Subcutaneous abdominal adipose tissue (tissue), 5 donors: Measurements from ENCODE around the gene PCDH9.

ENCODE experiments used
- H3K27ac ChIP-seq: one replicate; pipeline ENCODE4 v1.7.0; 2013; ENCODE audit warnings: low read depth, mild to moderate bottlenecking, inconsistent platforms, low read length, moderate library complexity
- H3K27me3 ChIP-seq, 5 donors: one replicate each; pipeline ENCODE4 v1.7.0; 2013; ENCODE audit warnings: low read length in 5 of 5, inconsistent platforms in 1 of 5; ENCODE audit not compliant: control insufficient read depth in 5 of 5, insufficient read depth in 4 of 5
- H3K36me3 ChIP-seq, 5 donors: one replicate each; pipeline ENCODE4 v1.7.0; 2013; ENCODE audit warnings: low read length in 5 of 5; ENCODE audit not compliant: control insufficient read depth in 5 of 5, insufficient read depth in 5 of 5
- H3K4me1 ChIP-seq, 5 donors: one replicate each; pipeline ENCODE4 v1.7.0; 2013; ENCODE audit warnings: low read length in 5 of 5, mild to moderate bottlenecking in 3 of 5, moderate library complexity in 1 of 5; ENCODE audit not compliant: control insufficient read depth in 5 of 5, insufficient read depth in 5 of 5
- H3K4me3 ChIP-seq, 5 donors: one replicate each; pipeline ENCODE4 v1.7.0; 2013; ENCODE audit warnings: low read length in 5 of 5, low read depth in 1 of 5
- H3K9ac ChIP-seq, 5 donors: one replicate each; pipeline ENCODE4 v1.7.0; 2013; ENCODE audit warnings: low read length in 5 of 5, mild to moderate bottlenecking in 4 of 5, moderate library complexity in 3 of 5
- H3K9me3 ChIP-seq, 5 donors: one replicate each; pipeline ENCODE4 v1.7.0; 2013; ENCODE audit warnings: low read length in 5 of 5; ENCODE audit not compliant: control insufficient read depth in 5 of 5
- donor health status: healthy.
- donor health status: healthy.
- donor health status: healthy.
- donor health status: healthy.
- donor health status: healthy.

Gene PCDH9

GRCh38 chr13:66459634-66460033 lies 770.5 kb downstream of the PCDH9 start:
- Histone ChIP-seq H3K27ac (no peak overlapping the region), H3K4me1 (peaks cover 0 to 18% (median 8%) of the 10 kb centered on the region in 5 donors), H3K9ac (no peak overlapping the region), H3K27me3 (no peaks in the 10 kb centered on the region), H3K4me3 (no peak overlapping the region), H3K9me3 (no peaks in the 10 kb centered on the region), H3K36me3 (no peaks in the 10 kb centered on the region)

DNA sequence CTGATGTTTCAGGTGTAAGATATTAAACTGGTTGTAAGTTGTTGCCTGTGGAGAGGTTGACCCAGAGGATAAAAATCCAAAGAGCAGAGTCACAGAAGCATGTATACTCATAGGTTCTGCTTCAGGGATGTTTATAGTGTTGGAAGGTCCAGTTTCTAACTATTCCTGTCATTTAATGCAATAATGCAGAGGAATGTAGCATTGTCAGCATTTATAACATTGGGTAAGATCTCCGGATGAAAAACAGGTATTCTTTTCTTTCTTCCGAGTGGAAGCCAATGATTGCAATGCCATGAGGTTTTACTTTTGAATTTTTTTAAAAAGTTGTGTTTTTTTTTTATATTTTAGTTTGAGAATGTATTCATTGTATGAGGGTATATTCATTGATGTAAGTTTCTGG lies 771.0 kb downstream of the PCDH9 start:
- Histone ChIP-seq H3K36me3 (no peaks in the 10 kb centered on the region), H3K9ac (no peak overlapping the region), H3K9me3 (no peaks in the 10 kb centered on the region), H3K4me1 (peaks cover 0 to 18% (median 8%) of the 10 kb centered on the region in 5 donors), H3K27ac (no peak overlapping the region), H3K4me3 (no peak overlapping the region), H3K27me3 (no peaks in the 10 kb centered on the region)

- H3K27ac ChIP-seq = no peak overlapping the region
- no peak overlapping the region for H3K4me3 ChIP-seq
- no peaks in the 10 kb centered on the region for H3K9me3 ChIP-seq
These were observed 783.7 kb downstream of the PCDH9 start for GRCh38 chr13:66446413-66446812.

GRCh38 chr13:66443926-66444325 lies 786.2 kb downstream of the PCDH9 start:
- H3K27ac ChIP-seq = no peak overlapping the region
- H3K4me1 ChIP-seq = peaks cover 0 to 4% (median 0%) of the 10 kb centered on the region in 5 donors
- H3K27me3 ChIP-seq = no peaks in the 10 kb centered on the region
- H3K4me3 ChIP-seq = no peak overlapping the region
- H3K9ac ChIP-seq = no peak overlapping the region
- H3K9me3 ChIP-seq = no peaks in the 10 kb centered on the region
- H3K36me3 ChIP-seq = no peaks in the 10 kb centered on the region

More at GRCh38 chr13:66446413-66446812, 783.7 kb downstream of the PCDH9 start:
- peaks cover 0 to 4% (median 0%) of the 10 kb centered on the region in 5 donors for H3K4me1 ChIP-seq
- H3K27me3 ChIP-seq = no peaks in the 10 kb centered on the region
- H3K9ac ChIP-seq = no peak overlapping the region
- no peaks in the 10 kb centered on the region for H3K36me3 ChIP-seq

- Histone ChIP-seq H3K9ac (no peak overlapping the region), H3K27ac (no peak overlapping the region), H3K36me3 (no peaks in the 10 kb centered on the region), H3K4me3 (no peak overlapping the region), H3K9me3 (peaks cover 0 to 5% (median 0%) of the 10 kb centered on the region in 5 donors), H3K4me1 (peaks cover 0 to 2% (median 0%) of the 10 kb centered on the region in 5 donors), H3K27me3 (no peaks in the 10 kb centered on the region)
These were observed 789.2 kb downstream of the PCDH9 start for GRCh38 chr13:66440938-66441337.

- H3K36me3 ChIP-seq = no peaks in the 10 kb centered on the region
- no peak overlapping the region for H3K4me3 ChIP-seq
- H3K27ac ChIP-seq = no peak overlapping the region
- no peaks in the 10 kb centered on the region for H3K9me3 ChIP-seq
- no peaks in the 10 kb centered on the region for H3K4me1 ChIP-seq
- no peaks in the 10 kb centered on the region for H3K27me3 ChIP-seq
- no peak overlapping the region for H3K9ac ChIP-seq
These were observed 799.4 kb downstream of the PCDH9 start for GRCh38 chr13:66430728-66431127.

GRCh38 chr13:66430269-66430668 lies 799.9 kb downstream of the PCDH9 start:
- H3K4me3 ChIP-seq = no peak overlapping the region

GRCh38 chr13:66429156-66429555 lies 801.0 kb downstream of the PCDH9 start:
- H3K27me3 ChIP-seq = no peaks in the 10 kb centered on the region
- H3K9ac ChIP-seq = no peak overlapping the region
- H3K9me3 ChIP-seq = no peaks in the 10 kb centered on the region
- H3K36me3 ChIP-seq = no peaks in the 10 kb centered on the region
- H3K4me1 ChIP-seq = no peaks in the 10 kb centered on the region
- no peak overlapping the region for H3K27ac ChIP-seq
- no peak overlapping the region for H3K4me3 ChIP-seq

More at GRCh38 chr13:66430269-66430668, 799.9 kb downstream of the PCDH9 start:
- H3K27me3 ChIP-seq = no peaks in the 10 kb centered on the region
- no peaks in the 10 kb centered on the region for H3K9me3 ChIP-seq
- H3K36me3 ChIP-seq = no peaks in the 10 kb centered on the region
- no peak overlapping the region for H3K9ac ChIP-seq
- H3K4me1 ChIP-seq = no peaks in the 10 kb centered on the region
- H3K27ac ChIP-seq = no peak overlapping the region

DNA sequence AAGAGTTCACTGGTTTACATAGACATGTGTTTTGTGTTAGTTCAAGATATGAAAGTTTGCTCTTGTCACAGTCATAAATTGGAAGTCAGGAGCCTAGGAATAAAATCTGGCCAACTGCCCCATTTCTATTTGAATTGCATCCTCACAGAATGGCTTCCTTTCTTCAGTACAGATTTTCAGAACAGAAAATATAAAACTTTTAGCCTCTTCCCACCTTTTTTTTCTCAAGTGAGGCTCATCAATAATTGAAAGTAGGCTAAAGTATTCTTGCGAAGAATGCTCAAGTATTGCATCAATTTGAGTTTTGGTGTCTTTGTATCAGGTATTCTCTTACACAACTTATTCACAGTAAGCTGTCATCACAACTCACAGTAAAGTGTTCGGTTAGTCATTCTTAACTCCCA lies 802.7 kb downstream of the PCDH9 start:
- no peaks in the 10 kb centered on the region for H3K4me1 ChIP-seq
- no peak overlapping the region for H3K9ac ChIP-seq
- H3K27me3 ChIP-seq = no peaks in the 10 kb centered on the region
- H3K36me3 ChIP-seq = no peaks in the 10 kb centered on the region
- H3K27ac ChIP-seq = no peak overlapping the region
- H3K4me3 ChIP-seq = no peak overlapping the region
- no peaks in the 10 kb centered on the region for H3K9me3 ChIP-seq

DNA sequence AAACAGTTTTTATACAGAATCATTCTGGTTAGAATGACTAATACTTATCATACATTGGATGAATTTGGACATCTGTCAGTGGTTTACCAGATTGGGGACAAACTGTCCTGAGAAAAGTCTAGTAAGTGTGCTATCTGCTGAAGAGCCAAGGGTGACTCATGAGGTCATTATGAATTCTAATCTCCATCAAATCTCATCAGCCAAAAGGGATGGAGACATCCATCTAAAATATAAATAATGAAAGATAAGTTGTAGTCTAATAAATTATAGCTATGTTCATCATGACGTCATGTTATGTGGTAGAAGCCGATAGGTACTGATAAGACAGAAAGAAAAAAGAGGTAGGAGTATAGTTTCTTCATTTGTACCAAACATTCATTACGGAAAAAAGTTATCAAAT lies 804.4 kb downstream of the PCDH9 start:
- no peaks in the 10 kb centered on the region for H3K4me1 ChIP-seq
- H3K4me3 ChIP-seq = no peak overlapping the region
- H3K9me3 ChIP-seq = no peaks in the 10 kb centered on the region
- H3K9ac ChIP-seq = no peak overlapping the region
- no peak overlapping the region for H3K27ac ChIP-seq
- no peaks in the 10 kb centered on the region for H3K27me3 ChIP-seq
- no peaks in the 10 kb centered on the region for H3K36me3 ChIP-seq

DNA sequence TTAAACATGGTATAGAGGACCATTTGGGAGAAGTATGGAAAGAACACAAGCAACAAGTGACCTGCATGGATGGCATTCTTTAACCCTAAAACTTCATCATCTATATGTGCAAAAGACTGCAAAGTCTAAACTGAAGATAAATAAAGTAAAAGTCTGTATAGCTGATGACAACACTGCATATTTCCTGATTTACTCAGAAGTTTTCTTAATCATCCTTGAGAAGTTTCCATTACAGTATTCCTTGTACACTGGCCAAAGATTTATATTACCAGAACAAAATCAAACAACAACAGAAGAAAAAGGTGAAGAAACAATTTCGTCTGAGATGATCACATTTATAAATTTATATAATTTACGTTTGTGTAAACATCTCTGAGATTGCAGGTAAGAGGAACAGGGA lies 805.7 kb downstream of the PCDH9 start:
- no peaks in the 10 kb centered on the region for H3K27me3 ChIP-seq
- H3K4me1 ChIP-seq = no peaks in the 10 kb centered on the region
- no peak overlapping the region for H3K4me3 ChIP-seq
- H3K9ac ChIP-seq = no peak overlapping the region
- no peaks in the 10 kb centered on the region for H3K36me3 ChIP-seq
- no peaks in the 10 kb centered on the region for H3K9me3 ChIP-seq
- H3K27ac ChIP-seq = no peak overlapping the region
